Panc1 (cell line): ENCODE results near the gene SNCG. TPM values are rescaled to one million over a fixed set of nuclear protein-coding genes. Genes with fewer than 3 reads are reported as not detected.

ENCODE experiments used
- ATAC-seq: fragments of 200-7000 bp; cut with Tn5 transposase; 2 replicates; pipeline ENCODE4 v1.9.1; 2020; ENCODE audit warnings: mild to moderate bottlenecking, moderate library complexity
- BruUV-seq: library from RNA; stranded (reverse); fragments of 400-500 nt; replicated peaks from 2 replicates; lab custom pipeline; 2021; lab: Mats Ljungman, UMichigan
- CTCF ChIA-PET: fragments of 300-600 bp; sonication (Branson Sonifier 250); formaldehyde crosslinking; loops from one replicate; lab custom pipeline; 2022; ENCODE audit warnings: antibody characterized with exemption; lab: Charles Lee
- POLR2A ChIA-PET: fragments of 300-600 bp; sonication (Branson Sonifier 250); formaldehyde crosslinking; loops from one replicate; lab custom pipeline; 2022; ENCODE audit warnings: antibody characterized with exemption; lab: Charles Lee
- DNase-seq: peaks from one replicate; pipeline ENCODE4 v3.0.0-alpha.2; 2010; ENCODE audit warnings: low read depth, low spot score
- H3K27ac ChIP-seq: 2 replicates; pipeline ENCODE4 v1.5.1; 2011; ENCODE audit warnings: mild to moderate bottlenecking, low read length, inconsistent platforms
- H3K27me3 ChIP-seq: fragments of 200-500 bp; sonication (Bioruptor generic); 2 replicates; pipeline ENCODE4 v1.6.0; 2014; ENCODE audit warnings: low read length, inconsistent platforms; ENCODE audit not compliant: control insufficient read depth, insufficient read depth
- H3K36me3 ChIP-seq: fragments of 200-500 bp; sonication (Bioruptor generic); 2 replicates; pipeline ENCODE4 v1.5.1; 2014; ENCODE audit warnings: inconsistent platforms, mild to moderate bottlenecking, low read length, moderate library complexity; ENCODE audit not compliant: control insufficient read depth, insufficient read depth
- H3K4me1 ChIP-seq: 2 replicates; pipeline ENCODE4 v1.5.1; 2011; ENCODE audit warnings: inconsistent platforms, mild to moderate bottlenecking, low read length, moderate library complexity; ENCODE audit not compliant: control insufficient read depth, insufficient read depth
- H3K4me3 ChIP-seq, 2 experiments: 2 replicates each; pipeline ENCODE4 v1.5.1; 2011 to 2012; ENCODE audit warnings: low read depth in 2 of 2, low read length in 2 of 2, mild to moderate bottlenecking in 2 of 2, inconsistent platforms in 1 of 2, moderate library complexity in 1 of 2
- H3K9me3 ChIP-seq: fragments of 200-500 bp; sonication (Bioruptor generic); 2 replicates; pipeline ENCODE4 v1.5.1; 2014; ENCODE audit warnings: low read depth, mild to moderate bottlenecking, inconsistent platforms, low read length, moderate library complexity; ENCODE audit not compliant: control insufficient read depth, insufficient read depth
- POLR2AphosphoS5 ChIP-seq: IDR thresholded peaks from 2 replicates; pipeline ENCODE4 v1.6.1; 2012; ENCODE audit warnings: mild to moderate bottlenecking, low read depth, low read length, moderate library complexity
- REST ChIP-seq, 2 experiments: IDR thresholded peaks; 2 replicates each; pipeline ENCODE4 v1.6.1; 2011 to 2012; ENCODE audit warnings: low read depth in 2 of 2, control low read depth in 1 of 2, low read length in 1 of 2, mild to moderate bottlenecking in 1 of 2, moderate library complexity in 1 of 2; ENCODE audit not compliant: insufficient read depth in 1 of 2
- SIN3A ChIP-seq: IDR thresholded peaks from 2 replicates; pipeline ENCODE4 v1.6.1; 2012; ENCODE audit warnings: low read depth, mild to moderate bottlenecking, low read length, moderate library complexity, borderline replicate concordance; ENCODE audit not compliant: insufficient read depth
- TCF7L2 ChIP-seq: IDR thresholded peaks from 2 replicates; pipeline ENCODE4 v1.6.1; 2011; ENCODE audit warnings: mild to moderate bottlenecking, low read depth, low read length, inconsistent platforms
- in situ Hi-C: cut with HindIII; loops from 2 replicates; pipeline ENCODE4 v1.10.0; 2016; ENCODE audit warnings: low sequenced_read_pairs, low pct_unique_long_range_greater_than_20kb
- intact Hi-C: fragments of 100-400 bp; cut with micrococcal nuclease; formaldehyde crosslinking; loops from one replicate; pipeline ENCODE4 v1.10.0; 2022; ENCODE audit not compliant: unreplicated experiment
- total RNA-seq: library from RNA; stranded (reverse); gene quantifications from one replicate; pipeline ENCODE4 v1.2.1, GENCODE V29; 2021; ENCODE audit not compliant: unreplicated experiment
- TF ChIP-seq, protein P1 (sequence below): fragments of 450-650 bp; IDR thresholded peaks from 2 replicates; pipeline ENCODE4 v1.5.1; 2017; ENCODE audit warnings: mild to moderate bottlenecking

SNCG gene
- total RNA-seq, 1 experiment from 2014 or later, result 5.2 TPM

DNA sequence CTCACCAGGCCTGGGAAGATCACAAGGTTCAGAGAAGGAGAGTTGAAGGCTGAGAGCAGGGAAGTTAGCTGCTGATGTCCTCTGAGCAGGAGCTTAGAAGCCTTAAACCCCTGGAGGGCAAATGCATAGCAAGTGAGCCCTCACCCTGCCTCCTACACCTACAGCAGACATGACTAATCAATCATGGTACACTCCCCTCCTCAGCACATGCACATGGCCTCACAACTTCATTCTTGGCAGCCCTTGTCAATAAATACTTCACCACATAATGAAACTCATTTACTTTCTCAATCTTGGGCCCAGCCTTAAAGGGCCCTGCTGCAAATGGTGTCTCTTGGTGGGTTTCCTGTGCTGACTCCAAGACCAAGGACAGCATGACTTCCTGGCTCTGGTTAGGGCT lies 13.9 kb upstream of the SNCG start:
- no peaks in the 10 kb centered on the region for H3K27me3 ChIP-seq
- no peaks in the 10 kb centered on the region for H3K9me3 ChIP-seq
- no peak for ATAC-seq
- DNase-seq, result no peak
- no peak for TF ChIP-seq POLR2AphosphoS5
- TF ChIP-seq TCF7L2, result no peak
- no peak for TF ChIP-seq SIN3A
- TF ChIP-seq, protein P1, sequence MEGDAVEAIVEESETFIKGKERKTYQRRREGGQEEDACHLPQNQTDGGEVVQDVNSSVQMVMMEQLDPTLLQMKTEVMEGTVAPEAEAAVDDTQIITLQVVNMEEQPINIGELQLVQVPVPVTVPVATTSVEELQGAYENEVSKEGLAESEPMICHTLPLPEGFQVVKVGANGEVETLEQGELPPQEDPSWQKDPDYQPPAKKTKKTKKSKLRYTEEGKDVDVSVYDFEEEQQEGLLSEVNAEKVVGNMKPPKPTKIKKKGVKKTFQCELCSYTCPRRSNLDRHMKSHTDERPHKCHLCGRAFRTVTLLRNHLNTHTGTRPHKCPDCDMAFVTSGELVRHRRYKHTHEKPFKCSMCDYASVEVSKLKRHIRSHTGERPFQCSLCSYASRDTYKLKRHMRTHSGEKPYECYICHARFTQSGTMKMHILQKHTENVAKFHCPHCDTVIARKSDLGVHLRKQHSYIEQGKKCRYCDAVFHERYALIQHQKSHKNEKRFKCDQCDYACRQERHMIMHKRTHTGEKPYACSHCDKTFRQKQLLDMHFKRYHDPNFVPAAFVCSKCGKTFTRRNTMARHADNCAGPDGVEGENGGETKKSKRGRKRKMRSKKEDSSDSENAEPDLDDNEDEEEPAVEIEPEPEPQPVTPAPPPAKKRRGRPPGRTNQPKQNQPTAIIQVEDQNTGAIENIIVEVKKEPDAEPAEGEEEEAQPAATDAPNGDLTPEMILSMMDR, result no peak
- no peak for TF ChIP-seq REST (IDR thresholded peaks at IDR 0.05; ENCODE audit: insufficient read depth in 1 of 2, low read depth in 2 of 2, low read length in 1 of 2)
- intact Hi-C loops, result no loop called here
- H3K4me3 ChIP-seq, result no peak overlapping the region
- no peaks in the 10 kb centered on the region for H3K4me1 ChIP-seq
- no TSS peak for BruUV-seq
- in situ Hi-C loops, result no loop called here
- CTCF ChIA-PET, result no interaction called here
- no peaks in the 10 kb centered on the region for H3K36me3 ChIP-seq
- H3K27ac ChIP-seq, result no peak overlapping the region
- POLR2A ChIA-PET, result no interaction called here

DNA sequence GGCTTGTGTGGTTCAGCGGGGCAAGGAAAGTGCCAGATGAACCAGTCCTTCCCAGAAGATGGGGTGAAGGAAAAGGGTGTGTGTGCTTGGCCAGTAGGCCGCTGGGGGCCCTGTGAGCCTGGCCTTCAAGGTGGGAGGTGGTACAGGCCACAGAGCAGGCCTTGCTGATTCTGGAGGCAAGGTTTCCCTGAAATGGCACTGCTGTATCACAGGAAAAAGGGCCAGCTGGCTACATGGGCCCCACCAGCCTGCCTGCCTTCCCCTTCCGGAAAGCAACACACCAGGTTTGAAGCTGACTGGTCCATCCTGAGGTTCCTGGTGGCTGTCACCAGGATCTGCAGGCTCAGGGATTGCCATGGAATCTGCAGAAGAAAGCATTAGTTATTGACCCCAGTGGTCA lies 13.5 kb upstream of the SNCG start:
- no peak for ATAC-seq
- no peaks in the 10 kb centered on the region for H3K4me1 ChIP-seq
- CTCF ChIA-PET, result interaction anchor here (1.2 to 1.8 kb wide), 2 partner anchors 12 to 22 kb away, joined by 3 to 15 read pairs; no protein-coding TSS in a partner anchor

More for the DNA sequence above, 13.5 kb upstream of the SNCG start:
- in situ Hi-C loops (no loop called here), intact Hi-C loops (no loop called here)
- TF ChIP-seq POLR2AphosphoS5, result no peak
- no peak for TF ChIP-seq REST (IDR thresholded peaks at IDR 0.05; ENCODE audit: insufficient read depth in 1 of 2, low read depth in 2 of 2, low read length in 1 of 2)
- TF ChIP-seq, protein P1, result no peak
- no peaks in the 10 kb centered on the region for H3K27me3 ChIP-seq
- H3K4me3 ChIP-seq, result no peak overlapping the region
- H3K27ac ChIP-seq, result no peak overlapping the region
- no peaks in the 10 kb centered on the region for H3K36me3 ChIP-seq
- H3K9me3 ChIP-seq, result no peaks in the 10 kb centered on the region
- POLR2A ChIA-PET, result no interaction called here
- DNase-seq, result no peak
- no TSS peak for BruUV-seq
